Heart right ventricle (tissue), 16 donors: ENCODE results near the gene NAT9. TPM values are rescaled to one million over a fixed set of nuclear protein-coding genes. Genes with fewer than 3 reads are reported as not detected.

Experiments used
- ATAC-seq, 8 donors: fragments of 200-7000 bp; cut with Tn5 transposase; one replicate each; pipeline ENCODE4 v1.9.1; 2020; ENCODE audit warnings: mild to moderate bottlenecking in 8 of 8, moderate library complexity in 8 of 8, moderate number of reproducible peaks in 1 of 8
- DNase-seq, 2 donors: peaks; one replicate each; pipeline ENCODE4 v3.0.0-alpha.2; 2020
- H3K27ac ChIP-seq, 10 donors: fragments of 200-600 bp; sonication (generic) in 2 of 10; one replicate each; pipeline versions ENCODE4 v1.5.0 to v1.8.0; 2020 to 2022; ENCODE audit warnings: mild to moderate bottlenecking in 3 of 10
- H3K27me3 ChIP-seq, 7 donors: fragments of 200-600 bp; one replicate each; pipeline ENCODE4 v1.8.0; 2021 to 2022; ENCODE audit warnings: mild to moderate bottlenecking in 2 of 7
- H3K36me3 ChIP-seq, 9 donors: fragments of 200-600 bp; sonication (generic) in 1 of 9; one replicate each; pipeline versions ENCODE4 v1.5.0 to v1.8.0; 2020 to 2022; ENCODE audit warnings: mild to moderate bottlenecking in 2 of 9
- H3K4me1 ChIP-seq, 9 donors: fragments of 200-600 bp; sonication (generic) in 1 of 9; one replicate each; pipeline versions ENCODE4 v1.5.0 to v1.8.0; 2020 to 2022; ENCODE audit warnings: mild to moderate bottlenecking in 4 of 9
- H3K4me3 ChIP-seq, 10 donors: fragments of 200-600 bp; sonication (generic) in 2 of 10; one replicate each; pipeline versions ENCODE4 v1.5.0 to v1.8.0; 2020 to 2022; ENCODE audit warnings: mild to moderate bottlenecking in 7 of 10, moderate library complexity in 2 of 10
- H3K9me3 ChIP-seq, 11 donors: fragments of 200-600 bp in 10 of 11; sonication (generic) in 2 of 11; one replicate each; pipeline versions ENCODE4 v1.5.0 to v1.8.0; 2013 to 2022; ENCODE audit warnings: mild to moderate bottlenecking in 2 of 11, control low read depth in 1 of 11, moderate library complexity in 1 of 11
- WGBS, 2 donors: extraction: QIAGEN DNeasy Blood & Tissue Kit; methylation state at CpG; one replicate each; pipeline ENCODE4 v1.1.7; 2013; ENCODE audit warnings: inconsistent platforms in 1 of 2; 5-methylcytosine and 5-hydroxymethylcytosine counted together
- intact Hi-C, 10 donors: fragments of 100-400 bp; cut with DNase I; formaldehyde crosslinking; loops; one replicate each; pipeline versions ENCODE4 v1.11.1 to v1.14.2; 2022
- polyA plus RNA-seq, 2 donors: library from polyadenylated mRNA; stranded (reverse); fragments of 200-250 nt; gene quantifications; one replicate each; pipeline ENCODE4 v1.2.3, GENCODE V29; 2013
- total RNA-seq, 10 donors: library from RNA; stranded (reverse); fragmentation: NEBNext Ultra II Directional in 3 of 10; extraction: Animal tissue kit (Norgen Biotek cat#: 25700) in 3 of 10; gene quantifications; one replicate each; pipeline versions ENCODE4 v1.2.1 to v1.2.4, GENCODE V29; 2021 to 2023
- TF ChIP-seq, protein P1 (sequence below), 9 donors: fragments of 200-600 bp; sonication (generic) in 2 of 9; IDR thresholded peaks; one replicate each; pipeline versions ENCODE4 v1.5.0 to v1.8.0; 2021 to 2022; ENCODE audit warnings: antibody characterized with exemption in 9 of 9, mild to moderate bottlenecking in 5 of 9, moderate library complexity in 1 of 9
- donor health status: Arrhythmogenic right ventricular cardiomyopathy.
- donor health status: ischemic (EF 13 %, LVEDD 7.1; RV severe dilation, severe dysfunction).
- donor health status: healthy with polysubstance abuse.
- donor health status: DM: no; HTN: yes; CAD: no.
- donor health status: DM: no; HTN: no; CAD: no.
- donor health status: ischemic (EF 25% LVEDD 6.9; RV normal size, moderate dysfunction).
- donor health status: ischemic (EF 25% LVEDD 5.7; RV mildly dilated, moderate dysfunction).
- donor health status: healthy.
- donor health status: DM: yes; HTN: yes; CAD: no.
- donor health status: Ischemic cardiomyopathy.
- donor health status: ischemic (EF 35%, LVEDD 5.7; RV mildly dilated, moderate dysfunction).
- donor health status: nonischemic (EF 11% LVEDD 7.7; RV severe dilation, severe dysfunction).
- donor health status: DM: yes; HTN: yes; CAD: no.
- donor health status: PGD.
- donor health status: ischemic (EF 29% LVEDD 5.4; RV normal size, mild dysfunction).
- donor health status: nonischemic (EF 23%, LVEDD 6.1; RV moderate dilation, normal function).

NAT9 gene
- total and polyA plus RNA-seq, 12 donors: 10.6 to 42.9 (median 17.1) TPM

DNA sequence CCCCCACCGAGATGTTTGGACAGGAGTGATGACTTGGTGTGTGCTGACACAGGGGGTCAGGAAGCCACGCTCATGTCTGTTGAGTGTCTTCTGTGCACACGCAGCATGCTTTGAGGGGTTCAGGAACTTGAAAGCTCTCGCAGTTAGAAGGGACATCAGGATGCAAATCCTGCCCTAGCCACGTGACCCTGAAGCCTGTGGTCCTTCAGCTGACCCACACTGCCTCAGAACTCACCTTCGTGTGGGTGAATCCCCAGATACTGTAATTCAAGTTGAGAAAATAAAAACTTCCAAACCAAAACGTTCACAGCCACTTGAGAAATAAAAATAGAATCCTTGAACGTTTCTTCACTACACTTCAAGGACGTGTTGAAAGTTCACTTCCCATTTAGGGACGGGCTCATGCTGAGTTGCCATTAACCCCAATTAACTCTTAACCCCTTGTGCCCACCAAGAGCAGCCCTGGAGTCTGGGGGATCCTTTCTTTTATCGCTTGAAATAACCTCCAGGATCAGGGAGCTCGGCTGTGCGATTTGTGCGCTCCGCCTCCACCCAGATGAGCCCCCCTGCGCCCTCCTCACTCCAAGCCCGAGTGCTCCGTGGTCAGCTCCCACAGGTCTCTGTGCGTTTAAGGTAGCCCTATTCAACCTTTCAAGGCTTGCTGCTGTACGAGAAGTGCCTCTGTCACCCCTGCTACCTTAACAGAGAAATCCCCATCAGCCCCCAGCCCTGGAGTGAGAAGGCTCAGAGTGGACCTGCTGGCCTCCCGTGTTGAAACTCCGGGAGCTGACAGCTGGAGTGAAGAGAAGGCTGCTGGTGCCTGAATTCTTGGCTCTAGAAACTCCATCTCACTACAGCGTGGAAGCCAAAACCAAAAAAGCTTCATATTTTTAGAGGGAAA is 36.2 kb upstream of the NAT9 start:
- TF ChIP-seq, protein P1, sequence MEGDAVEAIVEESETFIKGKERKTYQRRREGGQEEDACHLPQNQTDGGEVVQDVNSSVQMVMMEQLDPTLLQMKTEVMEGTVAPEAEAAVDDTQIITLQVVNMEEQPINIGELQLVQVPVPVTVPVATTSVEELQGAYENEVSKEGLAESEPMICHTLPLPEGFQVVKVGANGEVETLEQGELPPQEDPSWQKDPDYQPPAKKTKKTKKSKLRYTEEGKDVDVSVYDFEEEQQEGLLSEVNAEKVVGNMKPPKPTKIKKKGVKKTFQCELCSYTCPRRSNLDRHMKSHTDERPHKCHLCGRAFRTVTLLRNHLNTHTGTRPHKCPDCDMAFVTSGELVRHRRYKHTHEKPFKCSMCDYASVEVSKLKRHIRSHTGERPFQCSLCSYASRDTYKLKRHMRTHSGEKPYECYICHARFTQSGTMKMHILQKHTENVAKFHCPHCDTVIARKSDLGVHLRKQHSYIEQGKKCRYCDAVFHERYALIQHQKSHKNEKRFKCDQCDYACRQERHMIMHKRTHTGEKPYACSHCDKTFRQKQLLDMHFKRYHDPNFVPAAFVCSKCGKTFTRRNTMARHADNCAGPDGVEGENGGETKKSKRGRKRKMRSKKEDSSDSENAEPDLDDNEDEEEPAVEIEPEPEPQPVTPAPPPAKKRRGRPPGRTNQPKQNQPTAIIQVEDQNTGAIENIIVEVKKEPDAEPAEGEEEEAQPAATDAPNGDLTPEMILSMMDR (IDR thresholded peaks at IDR 0.05): no peak
- H3K4me3 ChIP-seq: peak overlapping the region; percentile 3 to 50 (median 35)
- intact Hi-C loops: no loop called here
- ATAC-seq (peak; percentile 56 to 92 (median 80)), DNase-seq (peak in 1 of 2 donors; percentile 44)
- peak overlapping the region in 9 of 10 donors; percentile 2 to 70 (median 60) for H3K27ac ChIP-seq
- H3K4me1 ChIP-seq: peaks cover 0 to 52% (median 22%) of the 10 kb centered on the region in 9 donors
- WGBS, 2 donors: 24 to 38% methylated on average over 23 of the region's 23 CpGs
- peaks cover 0 to 21% (median 0%) of the 10 kb centered on the region in 9 donors for H3K36me3 ChIP-seq
- no peaks in the 10 kb centered on the region for H3K9me3 ChIP-seq
- no peaks in the 10 kb centered on the region for H3K27me3 ChIP-seq

GRCh38 chr17:74810699-74811485 is 34.7 kb upstream of the NAT9 start:
- H3K27me3 ChIP-seq: no peaks in the 10 kb centered on the region
- H3K9me3 ChIP-seq: no peaks in the 10 kb centered on the region
- WGBS, 2 donors: 74 to 79% methylated on average over 15 of the region's 15 CpGs
- no peak overlapping the region for H3K27ac ChIP-seq
- no peak for ATAC-seq
- TF ChIP-seq, protein P1 (IDR thresholded peaks at IDR 0.05): no peak
- DNase-seq: no peak
- H3K4me3 ChIP-seq: no peak overlapping the region
- peaks cover 0 to 17% (median 0%) of the 10 kb centered on the region in 9 donors for H3K36me3 ChIP-seq
- peaks cover 0 to 54% (median 22%) of the 10 kb centered on the region in 9 donors for H3K4me1 ChIP-seq
- intact Hi-C loops: no loop called here

DNA sequence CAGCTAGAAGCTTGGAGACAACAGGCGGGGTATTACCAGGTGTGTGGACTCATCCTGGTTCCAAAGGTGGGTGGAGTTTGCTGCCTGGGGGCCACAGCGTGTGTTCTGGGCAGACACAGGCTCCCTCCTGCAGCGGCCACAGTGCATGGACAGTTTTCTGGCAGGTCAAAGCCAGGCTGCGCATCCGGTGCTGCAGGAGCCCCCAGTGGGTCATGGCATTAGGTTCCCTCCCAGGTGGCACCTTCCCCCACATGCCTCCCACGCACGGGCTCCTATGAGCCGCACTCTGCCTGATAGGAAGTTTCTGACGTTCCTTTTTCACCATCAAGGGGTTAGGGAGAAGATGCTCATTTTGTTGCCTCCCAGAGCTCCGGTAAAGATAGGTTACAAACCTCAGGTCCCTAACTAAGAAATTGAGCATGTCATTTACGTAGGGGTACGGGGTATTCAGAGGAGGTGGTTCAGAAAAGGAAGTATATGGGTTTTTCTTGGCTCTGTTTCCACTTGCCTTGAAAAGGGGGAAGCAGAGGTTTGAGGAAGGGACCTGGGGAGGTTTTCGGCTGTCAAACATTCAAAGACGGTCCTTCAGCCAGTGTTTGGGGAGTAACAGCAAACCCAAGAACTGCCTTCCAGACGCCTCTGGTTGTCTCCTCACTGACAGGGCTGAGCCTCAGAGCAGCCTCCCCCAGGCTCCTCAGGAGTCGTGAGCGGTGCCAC is 32.7 kb upstream of the NAT9 start:
- H3K4me1 ChIP-seq: peaks cover 0 to 48% (median 11%) of the 10 kb centered on the region in 9 donors
- TF ChIP-seq, protein P1 (IDR thresholded peaks at IDR 0.05): no peak
- intact Hi-C loops: no loop called here
- peaks cover 0 to 30% (median 0%) of the 10 kb centered on the region in 9 donors for H3K36me3 ChIP-seq
- WGBS, 2 donors: 86 to 90% methylated on average over 17 of the region's 17 CpGs
- no peaks in the 10 kb centered on the region for H3K9me3 ChIP-seq
- no peak for ATAC-seq
- H3K27ac ChIP-seq: no peak overlapping the region
- no peaks in the 10 kb centered on the region for H3K27me3 ChIP-seq
- no peak for DNase-seq
- no peak overlapping the region for H3K4me3 ChIP-seq

DNA sequence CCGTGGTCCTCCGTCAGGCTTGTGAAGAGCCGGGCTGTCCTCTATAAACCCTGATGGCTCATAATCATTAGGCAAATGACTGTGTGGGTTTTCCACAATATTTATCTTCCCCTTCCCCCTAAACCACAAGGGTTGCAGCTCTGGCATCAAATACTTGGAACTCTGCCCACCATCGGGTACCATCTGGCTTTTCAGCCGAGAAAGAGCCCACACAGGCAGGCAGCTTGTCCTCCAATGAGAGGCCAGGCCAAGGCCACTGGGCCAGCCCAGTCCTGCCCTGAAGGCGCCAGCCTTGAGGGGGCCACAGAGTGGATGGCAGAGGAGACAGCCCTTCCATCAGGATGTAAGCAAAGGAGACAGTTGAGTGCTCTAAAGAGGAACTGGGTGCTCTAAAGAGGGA is 31.8 kb upstream of the NAT9 start:
- WGBS, 2 donors: 73 to 81% methylated on average over 6 of the region's 6 CpGs

More for the DNA sequence above, 31.8 kb upstream of the NAT9 start:
- intact Hi-C loops: no loop called here
- DNase-seq: no peak
- no peaks in the 10 kb centered on the region for H3K9me3 ChIP-seq
- no peaks in the 10 kb centered on the region for H3K27me3 ChIP-seq
- TF ChIP-seq, protein P1 (IDR thresholded peaks at IDR 0.05): no peak
- H3K27ac ChIP-seq: no peak overlapping the region
- peaks cover 0 to 43% (median 11%) of the 10 kb centered on the region in 9 donors for H3K4me1 ChIP-seq
- peaks cover 0 to 39% (median 0%) of the 10 kb centered on the region in 9 donors for H3K36me3 ChIP-seq
- H3K4me3 ChIP-seq: no peak overlapping the region
- ATAC-seq: no peak
